ENCODE data around the gene PHIP.
"Not testable (repeated sequence)": the region's sequence is repeated elsewhere in the genome, so short reads cannot be mapped to it uniquely, and the experiment has no call there.

Gene PHIP

DNA sequence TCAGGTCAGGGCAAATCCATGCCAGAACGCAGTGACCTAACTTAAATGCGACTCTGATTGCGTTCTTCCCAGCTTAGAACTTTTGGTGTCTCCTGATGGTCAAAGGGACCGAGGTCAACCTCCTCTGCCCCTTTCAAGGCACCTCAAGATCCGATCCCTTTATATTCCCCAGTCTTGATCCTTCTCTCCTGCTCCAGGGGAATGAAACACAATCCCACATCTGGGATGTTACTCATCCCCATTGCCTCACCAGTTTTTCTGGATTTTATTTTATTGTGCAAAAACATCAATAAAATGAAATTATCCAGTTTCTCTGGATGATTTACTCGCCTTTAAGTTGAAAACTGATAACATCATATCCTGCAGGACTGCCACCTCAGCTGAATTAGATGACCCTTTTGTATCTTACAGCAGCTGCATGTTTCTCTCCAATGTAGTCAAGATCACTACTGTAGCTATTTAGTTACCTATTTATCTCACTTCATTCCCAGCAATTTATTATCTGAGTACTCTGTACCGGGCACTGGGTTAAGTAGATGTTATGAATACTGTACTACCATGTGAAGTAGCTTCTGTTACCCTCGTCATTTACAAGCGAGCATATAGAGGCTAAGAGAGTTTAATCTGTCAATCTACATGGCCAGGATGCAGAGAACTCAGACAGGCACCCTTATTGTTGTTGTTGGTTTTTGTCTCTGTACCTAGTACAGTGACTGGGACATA is 166.7 kb downstream of the PHIP start:
- DNase-seq: no peak
- TF ChIP-seq, protein P1, sequence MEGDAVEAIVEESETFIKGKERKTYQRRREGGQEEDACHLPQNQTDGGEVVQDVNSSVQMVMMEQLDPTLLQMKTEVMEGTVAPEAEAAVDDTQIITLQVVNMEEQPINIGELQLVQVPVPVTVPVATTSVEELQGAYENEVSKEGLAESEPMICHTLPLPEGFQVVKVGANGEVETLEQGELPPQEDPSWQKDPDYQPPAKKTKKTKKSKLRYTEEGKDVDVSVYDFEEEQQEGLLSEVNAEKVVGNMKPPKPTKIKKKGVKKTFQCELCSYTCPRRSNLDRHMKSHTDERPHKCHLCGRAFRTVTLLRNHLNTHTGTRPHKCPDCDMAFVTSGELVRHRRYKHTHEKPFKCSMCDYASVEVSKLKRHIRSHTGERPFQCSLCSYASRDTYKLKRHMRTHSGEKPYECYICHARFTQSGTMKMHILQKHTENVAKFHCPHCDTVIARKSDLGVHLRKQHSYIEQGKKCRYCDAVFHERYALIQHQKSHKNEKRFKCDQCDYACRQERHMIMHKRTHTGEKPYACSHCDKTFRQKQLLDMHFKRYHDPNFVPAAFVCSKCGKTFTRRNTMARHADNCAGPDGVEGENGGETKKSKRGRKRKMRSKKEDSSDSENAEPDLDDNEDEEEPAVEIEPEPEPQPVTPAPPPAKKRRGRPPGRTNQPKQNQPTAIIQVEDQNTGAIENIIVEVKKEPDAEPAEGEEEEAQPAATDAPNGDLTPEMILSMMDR (IDR thresholded peaks at IDR 0.05; ENCODE audit: low read depth, low read length): no peak
- Histone ChIP-seq H3K27me3 (no peaks in the 10 kb centered on the region), H3K36me3 (no peaks in the 10 kb centered on the region), H3K4me3 (ENCODE audit: low read depth, low read length) (peak overlapping the region; percentile 50), H3K9me3 (no peaks in the 10 kb centered on the region; the same call in 1 of the 2 replicates), H3K4me1 (0 out of 2 replicates have a peak, but pooled peaks cover 3% of the 10 kb centered on the region)

DNA sequence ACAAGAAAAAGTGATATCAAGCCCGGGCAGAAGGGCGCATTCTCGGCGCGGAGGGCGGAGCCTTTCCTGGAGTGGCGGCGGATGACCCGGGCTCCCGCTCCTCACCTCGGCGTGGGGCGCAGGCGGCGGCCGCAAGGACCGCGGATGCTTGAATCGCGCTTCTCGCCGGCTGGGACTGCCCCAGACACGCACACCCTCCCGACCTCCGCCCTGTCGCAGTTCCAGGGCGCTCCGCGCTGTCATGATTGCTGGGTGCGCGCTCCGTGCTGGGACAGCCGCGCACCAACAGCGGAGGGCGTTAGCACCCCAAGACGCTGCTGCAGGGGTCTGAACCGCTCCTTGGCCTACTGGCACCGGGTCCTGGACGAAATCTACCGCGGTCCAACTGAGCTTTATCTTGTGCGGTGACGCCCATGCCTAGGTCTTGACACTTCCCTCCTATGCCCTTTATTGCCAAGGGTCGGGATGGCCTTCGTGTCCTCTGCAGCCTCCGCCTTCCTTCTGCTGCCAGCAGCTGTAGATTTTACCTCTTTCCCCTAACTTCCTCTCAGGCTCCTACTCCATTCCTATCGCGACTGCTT is 167.4 kb downstream of the PHIP start:
- no peaks in the 10 kb centered on the region; the same call in 1 of the 2 replicates for H3K9me3 ChIP-seq
- 0 out of 2 replicates have a peak, but pooled peaks cover 3% of the 10 kb centered on the region for H3K4me1 ChIP-seq
- peak overlapping the region; percentile 50 for H3K4me3 ChIP-seq (ENCODE audit: low read depth, low read length)
- no peaks in the 10 kb centered on the region for H3K27me3 ChIP-seq
- DNase-seq: peak; percentile 40
- TF ChIP-seq, protein P1 (IDR thresholded peaks at IDR 0.05; ENCODE audit: low read depth, low read length): no peak
- no peaks in the 10 kb centered on the region for H3K36me3 ChIP-seq

DNA sequence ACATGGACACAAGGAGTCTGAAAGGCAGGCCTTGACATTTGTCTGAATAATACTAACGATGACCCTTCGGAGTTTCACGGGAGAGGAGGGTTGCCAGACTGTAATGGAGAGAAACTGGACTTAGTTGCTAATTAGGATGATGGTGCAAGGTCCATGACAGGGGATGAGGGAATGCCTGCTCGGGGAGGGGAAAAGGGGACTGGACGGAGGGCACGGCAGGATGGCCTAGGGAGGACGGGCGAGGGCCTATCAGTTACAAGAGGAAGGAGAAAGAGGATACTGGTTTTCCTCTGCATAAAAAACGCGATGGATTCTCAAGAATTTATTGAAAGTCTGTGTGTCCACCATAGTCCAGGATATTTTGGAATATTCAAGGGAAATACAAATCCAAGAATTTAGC is 168.0 kb downstream of the PHIP start:
- TF ChIP-seq, protein P1 (IDR thresholded peaks at IDR 0.05; ENCODE audit: low read depth, low read length): no peak
- Histone ChIP-seq H3K4me1 (0 out of 2 replicates have a peak, but pooled peaks cover 3% of the 10 kb centered on the region), H3K4me3 (ENCODE audit: low read depth, low read length) (peak overlapping the region; percentile 50; the same call in 1 of the 2 replicates), H3K9me3 (no peaks in the 10 kb centered on the region), H3K36me3 (no peaks in the 10 kb centered on the region), H3K27me3 (no peaks in the 10 kb centered on the region)
- no peak for DNase-seq

DNA sequence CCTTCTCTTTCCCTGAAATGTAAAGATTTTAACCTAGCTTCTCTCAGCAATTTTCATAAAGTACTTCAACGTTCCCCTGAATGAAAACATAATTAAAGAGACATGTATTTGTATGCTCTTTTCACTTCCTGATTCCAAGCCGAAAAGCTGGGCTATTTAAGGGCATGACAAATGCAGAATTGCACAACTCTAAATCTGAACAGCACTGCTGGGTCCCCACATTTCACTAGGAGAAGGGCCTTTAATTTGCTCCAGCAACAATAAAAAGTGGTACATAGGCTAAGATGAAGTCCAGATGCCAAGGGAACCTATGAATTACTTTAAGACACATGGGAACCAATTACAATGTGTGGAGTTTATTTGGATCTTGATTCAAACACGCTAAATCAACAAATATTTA is 168.7 kb downstream of the PHIP start:
- Histone ChIP-seq H3K4me3 (ENCODE audit: low read depth, low read length) (no peak overlapping the region), H3K27me3 (no peaks in the 10 kb centered on the region), H3K4me1 (0 out of 2 replicates have a peak, but pooled peaks cover 3% of the 10 kb centered on the region), H3K36me3 (no peaks in the 10 kb centered on the region), H3K9me3 (no peaks in the 10 kb centered on the region)
- DNase-seq: no peak
- TF ChIP-seq, protein P1 (IDR thresholded peaks at IDR 0.05; ENCODE audit: low read depth, low read length): no peak

DNA sequence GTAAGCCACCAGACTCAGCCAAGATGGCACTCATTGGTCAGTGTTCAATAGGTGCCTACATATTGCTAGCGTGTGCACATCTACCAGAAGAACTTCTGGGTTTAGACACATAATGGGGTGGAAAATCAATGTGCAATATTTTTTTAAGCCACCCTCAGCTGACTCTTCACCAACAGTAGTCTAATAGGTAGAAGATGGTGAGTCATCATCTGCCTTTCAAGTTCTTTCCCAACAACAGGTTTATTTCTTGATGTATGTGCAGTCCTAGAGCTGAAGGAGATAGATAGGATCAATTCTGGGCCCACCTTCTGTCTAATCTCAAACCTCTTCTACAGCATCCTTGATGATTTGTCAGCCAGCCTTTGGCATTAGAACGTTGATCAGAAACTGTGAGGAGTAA is 169.4 kb downstream of the PHIP start:
- no peaks in the 10 kb centered on the region for H3K36me3 ChIP-seq
- no peaks in the 10 kb centered on the region for H3K9me3 ChIP-seq
- no peak for DNase-seq
- 0 out of 2 replicates have a peak, but pooled peaks cover 3% of the 10 kb centered on the region for H3K4me1 ChIP-seq
- H3K4me3 ChIP-seq (ENCODE audit: low read depth, low read length): no peak overlapping the region
- TF ChIP-seq, protein P1 (IDR thresholded peaks at IDR 0.05; ENCODE audit: low read depth, low read length): no peak
- H3K27me3 ChIP-seq: no peaks in the 10 kb centered on the region

DNA sequence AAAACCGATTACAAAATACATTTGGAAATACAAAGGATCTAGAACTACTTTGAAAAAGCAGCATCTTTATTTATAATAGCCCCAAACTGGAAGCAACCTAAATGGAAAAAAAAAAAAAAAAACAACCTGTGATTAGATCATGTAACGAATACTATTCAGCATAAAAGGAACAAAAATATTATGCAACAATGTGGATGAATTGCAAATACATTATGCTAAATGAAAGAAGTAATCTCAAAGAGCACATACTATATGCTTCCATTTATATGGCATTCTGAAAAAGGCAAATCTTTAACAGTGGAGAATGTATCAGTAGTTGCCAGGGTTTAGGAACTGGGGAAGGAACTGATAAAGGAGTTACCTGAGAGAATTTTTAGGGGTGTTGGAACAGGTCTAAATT is 181.8 kb downstream of the PHIP start:
- no peak for DNase-seq
- Histone ChIP-seq H3K27me3 (no peaks in the 10 kb centered on the region), H3K4me1 (no peaks in the 10 kb centered on the region), H3K9me3 (no peaks in the 10 kb centered on the region), H3K4me3 (ENCODE audit: low read depth, low read length) (no peak overlapping the region), H3K36me3 (peaks cover 4% of the 10 kb centered on the region)
- TF ChIP-seq, protein P1 (IDR thresholded peaks at IDR 0.05; ENCODE audit: low read depth, low read length): no peak

DNA sequence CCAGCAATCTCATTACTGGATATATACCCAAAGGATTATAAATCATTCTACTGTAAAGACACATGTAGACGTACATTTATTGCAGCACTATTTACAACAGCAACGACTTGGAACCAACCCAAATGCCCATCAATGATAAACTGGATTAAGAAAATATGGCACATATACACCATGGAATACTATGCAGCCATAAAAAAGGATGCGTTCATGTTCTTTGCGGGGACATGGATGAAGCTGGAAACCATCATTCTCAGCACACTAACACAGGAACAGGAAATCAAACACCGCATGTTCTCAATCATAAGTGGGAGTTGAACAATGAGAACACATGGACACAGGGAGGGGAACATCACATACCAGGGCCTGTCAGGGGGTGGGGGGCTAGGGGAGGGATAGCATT is 188.2 kb downstream of the PHIP start:
- DNase-seq; H3K27me3 ChIP-seq; H3K36me3 ChIP-seq; H3K4me3 ChIP-seq (ENCODE audit: low read depth, low read length); H3K4me1 ChIP-seq; H3K9me3 ChIP-seq: not testable (repeated sequence)

All from BE2C (cell line).